Nephron progenitor cell (in vitro differentiated cells): ENCODE results near the gene TTI1.

ENCODE experiments used
- DNase-seq: peaks from one replicate; pipeline ENCODE4 v3.0.0; 2021
- H3K27ac Mint-ChIP-seq: 2 replicates; pipeline ENCODE4 v1.8.0; 2021; ENCODE audit warnings: mild to moderate bottlenecking, moderate library complexity, mixed read lengths
- H3K27me3 Mint-ChIP-seq: 2 replicates; pipeline ENCODE4 v1.8.0; 2021; ENCODE audit warnings: mild to moderate bottlenecking, low read depth, mixed read lengths; ENCODE audit not compliant: poor library complexity
- H3K36me3 Mint-ChIP-seq: 2 replicates; pipeline ENCODE4 v1.8.0; 2021; ENCODE audit warnings: low read depth, mixed read lengths
- H3K4me1 Mint-ChIP-seq: 2 replicates; pipeline ENCODE4 v1.8.0; 2021; ENCODE audit warnings: mixed read lengths
- H3K4me3 Mint-ChIP-seq: 2 replicates; pipeline ENCODE4 v1.8.0; 2021; ENCODE audit warnings: mild to moderate bottlenecking, moderate library complexity, mixed read lengths
- H3K9me3 Mint-ChIP-seq: 2 replicates; pipeline ENCODE4 v1.8.0; 2021; ENCODE audit warnings: mild to moderate bottlenecking, moderate library complexity, mixed read lengths
- TF ChIP-seq, protein P1 (sequence below): fragments of 200-600 bp; sonication (generic); IDR thresholded peaks from 2 replicates; pipeline ENCODE4 v1.5.0; 2021; ENCODE audit warnings: antibody characterized with exemption

The TTI1 gene

DNA sequence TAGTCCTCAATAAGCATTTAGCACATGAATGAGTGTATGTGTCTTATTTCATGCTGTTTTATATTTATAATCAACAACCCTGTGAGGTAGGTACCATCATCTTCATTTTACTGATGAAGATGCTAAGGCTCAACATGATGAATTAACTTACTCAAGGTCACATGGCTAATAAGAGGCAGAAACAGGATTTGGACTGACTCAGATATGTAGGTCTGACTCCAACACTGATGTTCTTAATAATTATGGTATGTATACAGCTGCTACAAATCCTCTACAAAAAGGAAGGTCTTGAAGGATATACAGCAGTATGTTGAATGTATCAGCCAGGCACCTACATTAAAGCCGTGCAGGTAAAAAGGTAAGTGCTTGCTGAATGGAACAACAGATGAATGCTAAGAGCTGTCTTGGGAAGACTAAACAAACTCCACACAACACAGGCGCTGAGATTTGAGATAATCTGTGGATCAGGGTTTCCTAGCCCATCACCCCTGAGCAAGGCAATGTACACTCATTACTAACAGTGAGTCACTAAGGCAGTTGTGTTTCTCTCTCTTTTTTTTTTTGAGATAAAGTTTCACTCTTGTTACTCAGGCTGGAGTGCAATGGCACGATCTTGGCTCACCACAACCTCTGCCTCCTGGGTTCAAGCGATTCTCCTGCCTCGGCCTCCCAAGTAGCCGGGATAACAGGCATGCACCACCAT lies 31.9 kb downstream of the TTI1 start:
- peaks cover 60% of the 10 kb centered on the region for H3K36me3 Mint-ChIP-seq
- no peaks in the 10 kb centered on the region for H3K9me3 Mint-ChIP-seq
- TF ChIP-seq, protein P1, sequence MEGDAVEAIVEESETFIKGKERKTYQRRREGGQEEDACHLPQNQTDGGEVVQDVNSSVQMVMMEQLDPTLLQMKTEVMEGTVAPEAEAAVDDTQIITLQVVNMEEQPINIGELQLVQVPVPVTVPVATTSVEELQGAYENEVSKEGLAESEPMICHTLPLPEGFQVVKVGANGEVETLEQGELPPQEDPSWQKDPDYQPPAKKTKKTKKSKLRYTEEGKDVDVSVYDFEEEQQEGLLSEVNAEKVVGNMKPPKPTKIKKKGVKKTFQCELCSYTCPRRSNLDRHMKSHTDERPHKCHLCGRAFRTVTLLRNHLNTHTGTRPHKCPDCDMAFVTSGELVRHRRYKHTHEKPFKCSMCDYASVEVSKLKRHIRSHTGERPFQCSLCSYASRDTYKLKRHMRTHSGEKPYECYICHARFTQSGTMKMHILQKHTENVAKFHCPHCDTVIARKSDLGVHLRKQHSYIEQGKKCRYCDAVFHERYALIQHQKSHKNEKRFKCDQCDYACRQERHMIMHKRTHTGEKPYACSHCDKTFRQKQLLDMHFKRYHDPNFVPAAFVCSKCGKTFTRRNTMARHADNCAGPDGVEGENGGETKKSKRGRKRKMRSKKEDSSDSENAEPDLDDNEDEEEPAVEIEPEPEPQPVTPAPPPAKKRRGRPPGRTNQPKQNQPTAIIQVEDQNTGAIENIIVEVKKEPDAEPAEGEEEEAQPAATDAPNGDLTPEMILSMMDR = no peak
- H3K27me3 Mint-ChIP-seq = no peaks in the 10 kb centered on the region
- no peak overlapping the region for H3K4me3 Mint-ChIP-seq
- H3K27ac Mint-ChIP-seq = no peak overlapping the region
- DNase-seq = no peak
- H3K4me1 Mint-ChIP-seq = no peaks in the 10 kb centered on the region

DNA sequence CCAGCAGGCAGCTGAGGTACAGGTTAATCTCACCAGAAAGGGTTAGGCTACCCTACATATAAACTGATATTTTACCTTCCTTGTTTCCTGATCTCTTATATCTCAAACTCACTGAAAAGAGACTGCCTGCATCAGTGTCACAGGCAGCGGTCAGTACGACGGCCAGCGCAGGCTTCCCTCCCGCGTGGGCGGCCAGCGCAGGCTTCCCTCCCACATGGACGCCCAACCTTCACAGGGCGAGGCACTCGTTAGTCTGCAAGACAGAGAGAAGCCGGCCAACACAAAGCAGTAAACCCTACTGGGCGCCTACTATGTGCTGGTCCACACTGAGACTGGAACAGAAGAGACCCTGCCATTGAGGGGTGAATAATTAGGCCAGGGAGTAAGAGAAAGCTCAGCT lies 33.0 kb downstream of the TTI1 start:
- TF ChIP-seq, protein P1 = no peak
- H3K27ac Mint-ChIP-seq = no peak overlapping the region
- H3K4me1 Mint-ChIP-seq = no peaks in the 10 kb centered on the region
- DNase-seq = no peak
- H3K36me3 Mint-ChIP-seq = peaks cover 61% of the 10 kb centered on the region
- H3K9me3 Mint-ChIP-seq = no peaks in the 10 kb centered on the region
- no peak overlapping the region for H3K4me3 Mint-ChIP-seq
- no peaks in the 10 kb centered on the region for H3K27me3 Mint-ChIP-seq

DNA sequence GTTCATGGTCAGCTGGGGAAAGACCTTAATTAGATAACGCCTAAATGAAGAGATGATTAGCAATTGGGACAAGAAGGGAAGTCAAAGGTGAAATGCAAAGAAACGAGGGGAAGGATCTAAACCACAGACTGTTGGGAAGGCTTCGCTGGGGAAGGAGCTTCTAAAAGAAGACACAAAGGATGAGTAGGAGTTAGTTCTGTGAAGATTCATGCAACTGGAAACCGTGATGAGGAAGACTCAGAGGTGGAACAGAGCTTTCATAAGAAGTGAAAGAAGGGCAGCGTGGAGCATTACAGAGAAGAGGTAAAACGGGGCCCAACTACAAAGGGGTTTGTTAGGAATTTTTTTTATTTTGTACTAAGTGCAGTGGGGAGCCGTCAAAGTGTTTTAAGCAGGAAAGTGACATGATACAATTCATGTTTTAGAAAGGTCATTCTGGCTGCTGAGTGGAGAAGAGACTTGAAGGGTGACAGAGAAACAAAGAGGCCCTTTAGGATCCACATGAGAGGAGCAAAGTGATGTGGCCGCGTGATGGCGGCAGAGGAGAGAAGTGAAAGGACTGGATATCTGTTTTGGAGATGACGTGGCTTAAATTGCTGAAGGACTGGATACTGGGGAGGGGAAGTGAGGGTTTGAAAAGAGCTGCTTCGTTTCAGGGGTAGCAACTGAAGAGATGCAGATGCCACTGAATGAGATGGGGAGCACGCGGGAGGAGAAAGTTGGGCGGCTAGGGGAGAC lies 33.6 kb downstream of the TTI1 start:
- no peak for DNase-seq
- Mint-ChIP-seq H3K27me3 (no peaks in the 10 kb centered on the region), H3K27ac (no peak overlapping the region), H3K36me3 (peaks cover 63% of the 10 kb centered on the region), H3K4me1 (no peaks in the 10 kb centered on the region), H3K4me3 (no peak overlapping the region), H3K9me3 (no peaks in the 10 kb centered on the region)
- TF ChIP-seq, protein P1 = no peak

DNA sequence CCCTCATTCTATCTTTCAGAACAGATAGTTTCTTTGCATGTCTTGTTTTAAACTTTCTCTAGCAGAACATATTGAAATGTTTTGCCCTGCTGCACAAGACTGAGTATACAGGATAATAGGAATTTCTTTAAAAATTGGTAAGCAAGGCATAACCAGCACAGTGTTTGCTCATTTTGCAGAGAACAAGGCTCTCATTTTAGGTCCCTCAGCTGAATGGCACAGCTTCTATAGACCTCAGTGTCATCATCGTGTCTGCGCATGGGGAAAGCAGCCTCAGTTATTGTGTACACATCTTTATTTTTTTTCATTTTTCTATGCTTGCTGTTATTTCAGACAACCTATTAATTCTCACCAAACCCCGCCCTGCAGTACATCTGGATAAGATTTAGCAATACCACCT lies 35.7 kb downstream of the TTI1 start:
- Mint-ChIP-seq H3K9me3 (no peaks in the 10 kb centered on the region), H3K27me3 (no peaks in the 10 kb centered on the region), H3K4me3 (no peak overlapping the region), H3K4me1 (peaks cover 9% of the 10 kb centered on the region), H3K27ac (no peak overlapping the region), H3K36me3 (peaks cover 64% of the 10 kb centered on the region)
- no peak for DNase-seq
- TF ChIP-seq, protein P1 = no peak

DNA sequence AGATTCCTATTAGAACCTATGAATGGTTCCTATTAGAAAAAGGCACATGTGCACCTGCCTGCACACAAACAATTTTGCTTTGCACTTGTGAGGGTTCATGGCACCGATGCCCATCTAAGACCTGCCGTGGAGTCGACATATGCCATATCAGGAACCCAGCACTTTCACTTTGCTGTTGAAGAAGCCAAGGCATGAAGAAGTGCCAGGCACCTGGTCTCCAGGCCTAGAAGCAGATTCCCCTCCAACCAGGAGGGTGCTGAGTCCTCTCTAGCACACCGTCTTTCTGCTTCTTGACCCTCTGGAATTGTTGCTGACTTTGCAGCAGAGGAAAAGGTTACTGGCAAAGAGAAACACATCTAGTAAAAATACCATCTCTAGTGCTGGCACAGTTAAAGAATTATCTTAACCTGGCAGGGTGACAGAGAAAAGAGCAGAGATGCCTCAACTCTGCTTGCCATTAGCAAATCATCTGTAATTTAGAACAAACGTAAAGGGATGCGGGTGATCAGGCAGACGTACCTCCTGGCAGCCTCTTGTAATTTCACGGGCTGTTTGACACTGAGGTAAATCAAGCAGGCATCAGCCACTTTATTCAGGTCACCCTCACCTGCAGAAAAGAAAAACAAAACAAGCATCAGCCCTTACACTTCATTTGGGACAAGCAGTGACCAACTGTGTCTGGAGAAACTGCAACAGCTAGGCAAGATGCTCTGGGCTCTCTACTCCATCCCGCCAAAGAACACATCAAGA lies 37.2 kb downstream of the TTI1 start:
- no peaks in the 10 kb centered on the region for H3K27me3 Mint-ChIP-seq
- H3K36me3 Mint-ChIP-seq = peaks cover 62% of the 10 kb centered on the region
- H3K4me1 Mint-ChIP-seq = peaks cover 9% of the 10 kb centered on the region
- TF ChIP-seq, protein P1 = no peak
- no peak overlapping the region for H3K4me3 Mint-ChIP-seq
- no peak overlapping the region for H3K27ac Mint-ChIP-seq
- DNase-seq = no peak
- no peaks in the 10 kb centered on the region for H3K9me3 Mint-ChIP-seq
